HepG2 (cell line): ENCODE data around the gene PRELID2. TPM values are rescaled to one million over a fixed set of nuclear protein-coding genes. Genes with fewer than 3 reads are reported as not detected.

Experiments used
- BRCA1 ChIP-seq: sonication (generic); formaldehyde crosslinking; IDR thresholded peaks from 2 replicates; pipeline ENCODE4 v1.4.0; 2020; ENCODE audit warnings: missing genetic modification reagents
- CCDC6 ChIP-seq: sonication (generic); formaldehyde crosslinking; IDR thresholded peaks from 2 replicates; pipeline ENCODE4 v1.8.1; 2022; ENCODE audit warnings: mild to moderate bottlenecking, missing genetic modification reagents, moderate library complexity
- CEBPG ChIP-seq: IDR thresholded peaks from 2 replicates; pipeline ENCODE4 v1.6.1; 2016
- CEBPZ ChIP-seq: IDR thresholded peaks from 2 replicates; pipeline ENCODE4 v1.6.1; 2012; ENCODE audit warnings: low read length, improper control_type of control experiment
- FOSL1 ChIP-seq: sonication (generic); formaldehyde crosslinking; IDR thresholded peaks from 2 replicates; pipeline ENCODE4 v1.9.0; 2021; ENCODE audit warnings: missing genetic modification reagents, borderline replicate concordance
- MTA1 ChIP-seq: sonication (generic); formaldehyde crosslinking; IDR thresholded peaks from 2 replicates; pipeline ENCODE4 v1.4.0; 2020; ENCODE audit warnings: missing genetic modification reagents, mild to moderate bottlenecking, borderline replicate concordance
- MTF1 ChIP-seq: sonication (generic); formaldehyde crosslinking; IDR thresholded peaks from 2 replicates; pipeline ENCODE4 v1.5.0; 2020; ENCODE audit warnings: missing genetic modification reagents
- SP140L ChIP-seq: sonication (generic); formaldehyde crosslinking; IDR thresholded peaks from 2 replicates; pipeline ENCODE4 v1.4.0; 2020; ENCODE audit warnings: missing genetic modification reagents, borderline replicate concordance
- ZFP91 ChIP-seq: sonication (generic); formaldehyde crosslinking; IDR thresholded peaks from 2 replicates; pipeline ENCODE4 v1.9.0; 2022; ENCODE audit warnings: missing genetic modification reagents, mild to moderate bottlenecking, borderline replicate concordance
- ZNF253 ChIP-seq: sonication (generic); formaldehyde crosslinking; IDR thresholded peaks from 2 replicates; pipeline ENCODE4 v1.8.0; 2022; ENCODE audit warnings: mild to moderate bottlenecking, missing genetic modification reagents, borderline replicate concordance
- ZNF280B ChIP-seq: sonication (generic); formaldehyde crosslinking; IDR thresholded peaks from 2 replicates; pipeline ENCODE4 v1.5.0; 2020; ENCODE audit warnings: missing genetic modification reagents, mild to moderate bottlenecking, borderline replicate concordance
- ZNF407 ChIP-seq: sonication (generic); formaldehyde crosslinking; IDR thresholded peaks from one replicate; pipeline ENCODE4 v1.5.1; 2020; ENCODE audit warnings: mild to moderate bottlenecking, missing genetic modification reagents; ENCODE audit errors: not compliant biosample characterization
- polyA plus RNA-seq, 8 experiments: library from polyadenylated mRNA; depleted of rRNA in 3 of 8; stranded (reverse) in 7 of 8; unstranded in 1 of 8; fragments of >200 nt; fragmentation: Illumina TruSeq in 4 of 8; extraction: Trizol in 4 of 8; gene quantifications; 2 replicates each; pipeline versions ENCODE4 v1.2.1 to v1.2.3, GENCODE V29; 2011 to 2016; ENCODE audit warnings: low read depth in 4 of 8, missing spikeins in 1 of 8, mixed read lengths in 1 of 8; ENCODE audit not compliant: insufficient read depth in 1 of 8
- total RNA-seq, 5 experiments: library from RNA; depleted of rRNA; stranded (reverse); fragments of >200 nt; fragmentation: Illumina TruSeq; extraction: Trizol; gene quantifications; 2 replicates each; pipeline ENCODE4 v1.2.3, GENCODE V29; 2016; ENCODE audit warnings: low read depth in 1 of 5

Gene PRELID2
- total and polyA plus RNA-seq, 2 of the 13 experiments (the other 11 are each of a cell fraction or from before 2014, with no cell fraction given) = 10.0 to 22.9 TPM

GRCh38 chr5:145834917-145835847 lies at the start of gene PRELID2 (continued):
- peak; percentile 67 for TF ChIP-seq ZNF407 (CRISPR knock-in tag)
- no peak for TF ChIP-seq MTA1 (CRISPR knock-in tag)
- peak; percentile 85; the same call in 1 of the 2 replicates for TF ChIP-seq BRCA1 (CRISPR knock-in tag)
- TF ChIP-seq CEBPG (CRISPR knock-in tag) = no peak
- TF ChIP-seq ZNF253 (CRISPR knock-in tag) = no peak
- TF ChIP-seq SP140L = no peak
- TF ChIP-seq FOSL1 (CRISPR knock-in tag) = 0 out of 2 replicates have a peak, but pooled peaks have one; percentile 2
- peak; percentile 88; the same call in 1 of the 2 replicates for TF ChIP-seq ZFP91 (CRISPR knock-in tag)
- TF ChIP-seq MTF1 (CRISPR knock-in tag) = no peak
- no peak for TF ChIP-seq CEBPZ
- TF ChIP-seq ZNF280B (CRISPR knock-in tag) = peak; percentile 9; the same call in 1 of the 2 replicates
- TF ChIP-seq CCDC6 = peak; percentile 84
